Measurements from ENCODE around the gene TADA2B.

DNA sequence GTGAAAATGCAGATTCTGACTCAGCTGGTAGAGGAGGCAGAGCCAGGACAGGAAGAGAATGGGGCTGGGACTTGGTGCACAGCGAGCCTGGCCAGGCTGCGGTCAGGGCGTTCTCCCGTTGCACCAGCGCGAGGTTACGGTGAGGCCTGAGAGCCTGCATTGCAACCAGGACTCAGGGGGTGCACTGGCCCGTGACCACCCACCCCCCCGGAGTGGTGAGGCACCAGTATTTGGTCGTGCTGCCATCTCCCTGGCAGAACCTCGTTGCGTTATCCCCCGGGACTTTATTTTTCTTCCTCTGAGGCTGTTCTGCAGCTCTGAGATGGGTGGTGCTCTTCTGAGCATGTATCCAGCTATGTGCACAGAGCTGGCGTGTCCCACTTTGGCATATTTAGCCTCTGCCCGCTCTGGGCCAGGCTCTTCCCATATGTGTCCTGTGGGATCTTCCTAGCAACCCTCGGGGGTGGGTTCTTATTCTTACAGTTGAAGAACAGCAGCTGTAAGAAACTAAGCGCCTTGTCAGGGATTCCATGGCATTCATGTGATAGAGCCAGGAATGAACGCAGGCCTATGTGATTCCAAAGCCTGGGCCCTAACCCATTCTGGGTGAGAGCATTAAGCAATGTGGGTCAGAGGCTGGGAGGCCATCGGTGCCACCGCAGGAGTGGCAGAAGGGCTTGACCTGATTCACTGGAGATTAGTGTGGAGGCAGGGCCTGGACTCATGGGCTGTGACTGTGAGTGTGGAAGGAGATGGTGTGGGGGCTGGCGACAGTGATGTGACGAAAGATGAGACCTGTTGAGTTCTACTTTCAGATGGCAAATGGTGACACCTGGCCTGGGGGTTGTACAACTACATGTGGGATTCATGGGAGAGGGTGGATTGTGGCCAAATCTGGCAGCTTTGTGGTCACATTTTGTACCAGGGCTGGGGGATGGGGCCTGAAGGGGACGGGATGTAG lies 3.1 kb downstream of the TADA2B start:
- TF ChIP-seq, protein P1, sequence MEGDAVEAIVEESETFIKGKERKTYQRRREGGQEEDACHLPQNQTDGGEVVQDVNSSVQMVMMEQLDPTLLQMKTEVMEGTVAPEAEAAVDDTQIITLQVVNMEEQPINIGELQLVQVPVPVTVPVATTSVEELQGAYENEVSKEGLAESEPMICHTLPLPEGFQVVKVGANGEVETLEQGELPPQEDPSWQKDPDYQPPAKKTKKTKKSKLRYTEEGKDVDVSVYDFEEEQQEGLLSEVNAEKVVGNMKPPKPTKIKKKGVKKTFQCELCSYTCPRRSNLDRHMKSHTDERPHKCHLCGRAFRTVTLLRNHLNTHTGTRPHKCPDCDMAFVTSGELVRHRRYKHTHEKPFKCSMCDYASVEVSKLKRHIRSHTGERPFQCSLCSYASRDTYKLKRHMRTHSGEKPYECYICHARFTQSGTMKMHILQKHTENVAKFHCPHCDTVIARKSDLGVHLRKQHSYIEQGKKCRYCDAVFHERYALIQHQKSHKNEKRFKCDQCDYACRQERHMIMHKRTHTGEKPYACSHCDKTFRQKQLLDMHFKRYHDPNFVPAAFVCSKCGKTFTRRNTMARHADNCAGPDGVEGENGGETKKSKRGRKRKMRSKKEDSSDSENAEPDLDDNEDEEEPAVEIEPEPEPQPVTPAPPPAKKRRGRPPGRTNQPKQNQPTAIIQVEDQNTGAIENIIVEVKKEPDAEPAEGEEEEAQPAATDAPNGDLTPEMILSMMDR (IDR thresholded peaks at IDR 0.05): no peak
- TF ChIP-seq EZH2 (IDR thresholded peaks at IDR 0.05; ENCODE audit: borderline replicate concordance, insufficient read depth, low read depth, low read length, poor library complexity, severe bottlenecking): no peak

Measured in B cell (primary cell).